Activated T-cell treated with anti-CD3 and anti-CD28 coated beads, Interleukin-2, amount 50 U/mL, for 72 hours (primary cell): Measurements from ENCODE around the gene RPL14. TPM values are rescaled to one million over a fixed set of nuclear protein-coding genes. Genes with fewer than 3 reads are reported as not detected.

ENCODE experiments used
- ATAC-seq, 2 donors: fragments of 150-1000 bp; cut with Tn5 transposase; replicated peaks in 1 of 2; 2 replicates each; pipeline ENCODE4 v1.10.0; 2021; ENCODE audit warnings: moderate library complexity in 2 of 2, mild to moderate bottlenecking in 1 of 2
- DNase-seq, 2 donors: peaks; one replicate each; pipeline ENCODE4 v3.0.0; 2021 to 2022; ENCODE audit warnings: mixed read lengths in 1 of 2
- H3K27ac Mint-ChIP-seq: one replicate; pipeline ENCODE4 v1.8.0; 2022; ENCODE audit warnings: mild to moderate bottlenecking, moderate library complexity, mixed read lengths
- H3K27me3 Mint-ChIP-seq: one replicate; pipeline ENCODE4 v1.8.0; 2022; ENCODE audit warnings: low read depth, mixed read lengths
- H3K36me3 Mint-ChIP-seq, 2 donors: one replicate each; pipeline ENCODE4 v1.8.0; 2022; ENCODE audit warnings: mixed read lengths in 2 of 2, mild to moderate bottlenecking in 1 of 2; ENCODE audit not compliant: insufficient read depth in 2 of 2
- H3K4me1 Mint-ChIP-seq: one replicate; pipeline ENCODE4 v1.8.0; 2022; ENCODE audit warnings: low read depth, mixed read lengths
- H3K4me3 Mint-ChIP-seq, 2 donors: one replicate each; pipeline ENCODE4 v1.8.0; 2022; ENCODE audit warnings: mild to moderate bottlenecking in 2 of 2, mixed read lengths in 2 of 2, moderate library complexity in 2 of 2
- H3K9me3 Mint-ChIP-seq, 2 donors: one replicate each; pipeline ENCODE4 v1.8.0; 2022; ENCODE audit warnings: mixed read lengths in 2 of 2
- total RNA-seq, 2 donors: library from RNA; stranded (reverse); gene quantifications; one replicate each; pipeline ENCODE4 v1.2.3, GENCODE V29; 2022

Gene RPL14
- total RNA-seq, 2 donors from 2014 or later = 2,782 to 3,093 TPM

DNA sequence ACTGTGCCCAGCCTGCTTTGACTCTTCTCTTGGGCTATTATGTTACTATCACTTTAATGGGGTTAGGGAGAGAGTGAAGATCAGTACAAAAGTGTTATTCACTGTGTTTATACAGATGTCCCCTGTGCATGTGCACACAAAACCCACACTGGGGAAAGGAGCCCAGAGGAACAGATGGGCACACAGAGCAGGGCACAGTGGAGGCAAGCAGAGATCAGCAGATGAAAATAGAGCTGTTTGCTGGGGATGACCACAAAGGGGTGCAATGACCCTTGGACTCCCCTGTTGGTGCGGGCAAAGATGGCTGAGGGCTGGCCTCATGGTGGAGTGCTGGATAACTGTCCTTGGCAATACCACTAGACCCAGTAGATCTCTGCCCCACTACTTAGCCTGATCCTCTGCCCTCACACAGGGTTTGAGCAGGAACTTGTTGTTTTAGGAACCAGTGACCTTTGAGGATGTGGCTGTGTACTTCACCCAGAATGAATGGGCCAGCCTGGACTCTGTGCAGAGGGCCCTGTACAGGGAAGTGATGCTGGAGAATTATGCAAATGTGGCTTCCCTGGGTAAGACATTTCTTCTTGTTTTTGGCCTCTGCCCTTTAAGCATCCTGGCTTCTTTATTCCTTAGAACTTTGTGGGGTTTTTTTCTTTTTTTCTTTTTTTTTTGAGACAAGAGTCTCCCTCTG, 54.0 kb downstream of the RPL14 start:
- DNase-seq = no peak
- no peak for ATAC-seq
- Mint-ChIP-seq H3K27me3 (no peaks in the 10 kb centered on the region), H3K27ac (no peak overlapping the region), H3K4me1 (peaks cover 12% of the 10 kb centered on the region), H3K4me3 (no peak overlapping the region), H3K36me3 (peaks cover 3 to 21% of the 10 kb centered on the region in 2 donors), H3K9me3 (no peaks in the 10 kb centered on the region)

DNA sequence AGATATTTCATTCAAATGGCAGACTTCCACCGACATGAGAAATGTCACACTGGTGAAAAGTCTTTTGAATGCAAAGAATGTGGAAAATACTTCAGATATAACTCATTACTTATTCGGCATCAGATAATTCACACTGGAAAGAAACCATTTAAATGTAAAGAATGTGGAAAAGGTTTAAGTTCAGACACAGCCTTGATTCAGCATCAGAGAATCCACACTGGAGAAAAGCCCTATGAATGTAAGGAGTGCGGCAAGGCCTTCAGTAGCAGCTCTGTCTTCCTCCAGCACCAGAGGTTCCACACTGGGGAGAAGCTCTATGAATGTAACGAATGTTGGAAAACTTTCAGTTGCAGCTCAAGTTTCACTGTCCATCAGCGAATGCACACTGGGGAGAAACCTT, 59.1 kb downstream of the RPL14 start:
- no peak overlapping the region for H3K4me3 Mint-ChIP-seq
- peaks cover 4% of the 10 kb centered on the region for H3K4me1 Mint-ChIP-seq
- no peak for DNase-seq
- no peak overlapping the region for H3K27ac Mint-ChIP-seq
- no peak for ATAC-seq
- peaks cover 0 to 4% of the 10 kb centered on the region in 2 donors for H3K36me3 Mint-ChIP-seq
- no peaks in the 10 kb centered on the region for H3K27me3 Mint-ChIP-seq
- no peaks in the 10 kb centered on the region for H3K9me3 Mint-ChIP-seq

DNA sequence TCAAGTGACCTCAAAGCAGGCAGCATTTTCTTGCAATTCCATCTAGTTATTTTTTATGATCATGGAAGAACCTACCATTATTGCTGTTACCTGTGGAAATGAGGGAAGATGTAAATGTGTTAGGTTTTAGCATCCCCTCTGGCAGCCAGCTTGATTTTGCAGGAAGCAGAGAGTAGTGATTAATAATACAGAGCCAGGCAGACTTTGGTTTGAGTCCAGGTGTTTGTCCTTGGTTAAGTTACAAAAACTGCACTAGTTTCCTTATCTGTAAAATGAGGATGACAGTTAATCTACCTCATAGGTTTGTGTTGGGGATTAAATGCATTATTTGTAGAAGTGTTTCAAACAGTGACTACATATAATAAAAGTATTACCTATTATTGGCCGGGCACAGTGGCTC, 60.9 kb downstream of the RPL14 start:
- peaks cover 4% of the 10 kb centered on the region for H3K4me1 Mint-ChIP-seq
- H3K4me3 Mint-ChIP-seq = no peak overlapping the region
- no peak overlapping the region for H3K27ac Mint-ChIP-seq
- no peaks in the 10 kb centered on the region for H3K9me3 Mint-ChIP-seq
- H3K36me3 Mint-ChIP-seq = peaks cover 0 to 4% of the 10 kb centered on the region in 2 donors
- no peaks in the 10 kb centered on the region for H3K27me3 Mint-ChIP-seq
- ATAC-seq = no peak
- no peak for DNase-seq

Other genes with a start within 250 kb of the RPL14 start
- gene EIF1B, start 147.6 kb upstream of the RPL14 start, total RNA-seq = 10 to 100 TPM; 89.6 to 92.4 TPM
- not detected for gene ENTPD3, start 70.2 kb upstream of the RPL14 start, total RNA-seq
- 1 to 10 TPM; 9.6 to 9.8 TPM for gene ZNF619, start 19.8 kb downstream of the RPL14 start, total RNA-seq
- 1 to 10 TPM; 5.8 to 7.4 TPM for gene ZNF620, start 48.7 kb downstream of the RPL14 start, total RNA-seq
- 10 to 100 TPM; 35.2 to 35.5 TPM for gene ZNF621, start 67.6 kb downstream of the RPL14 start, total RNA-seq